HT1080 (cell line): ENCODE results near the gene PPIL1. TPM values are rescaled to one million over a fixed set of nuclear protein-coding genes. Genes with fewer than 3 reads are reported as not detected.
A peak's percentile ranks its signal among the peaks of the same experiment; 100 is the strongest.

Experiments used
- DNase-seq: peaks from one replicate; pipeline ENCODE4 v3.0.0-alpha.2; 2015; ENCODE audit warnings: low read depth
- total RNA-seq: library from RNA; depleted of rRNA; stranded (reverse); fragments of >200 nt; shearing (Covaris generic); gene quantifications from 2 replicates; pipeline ENCODE4 v1.2.3, GENCODE V29; 2014

The PPIL1 gene
- total RNA-seq, 1 experiment from 2014 or later = 60.3 TPM

DNA sequence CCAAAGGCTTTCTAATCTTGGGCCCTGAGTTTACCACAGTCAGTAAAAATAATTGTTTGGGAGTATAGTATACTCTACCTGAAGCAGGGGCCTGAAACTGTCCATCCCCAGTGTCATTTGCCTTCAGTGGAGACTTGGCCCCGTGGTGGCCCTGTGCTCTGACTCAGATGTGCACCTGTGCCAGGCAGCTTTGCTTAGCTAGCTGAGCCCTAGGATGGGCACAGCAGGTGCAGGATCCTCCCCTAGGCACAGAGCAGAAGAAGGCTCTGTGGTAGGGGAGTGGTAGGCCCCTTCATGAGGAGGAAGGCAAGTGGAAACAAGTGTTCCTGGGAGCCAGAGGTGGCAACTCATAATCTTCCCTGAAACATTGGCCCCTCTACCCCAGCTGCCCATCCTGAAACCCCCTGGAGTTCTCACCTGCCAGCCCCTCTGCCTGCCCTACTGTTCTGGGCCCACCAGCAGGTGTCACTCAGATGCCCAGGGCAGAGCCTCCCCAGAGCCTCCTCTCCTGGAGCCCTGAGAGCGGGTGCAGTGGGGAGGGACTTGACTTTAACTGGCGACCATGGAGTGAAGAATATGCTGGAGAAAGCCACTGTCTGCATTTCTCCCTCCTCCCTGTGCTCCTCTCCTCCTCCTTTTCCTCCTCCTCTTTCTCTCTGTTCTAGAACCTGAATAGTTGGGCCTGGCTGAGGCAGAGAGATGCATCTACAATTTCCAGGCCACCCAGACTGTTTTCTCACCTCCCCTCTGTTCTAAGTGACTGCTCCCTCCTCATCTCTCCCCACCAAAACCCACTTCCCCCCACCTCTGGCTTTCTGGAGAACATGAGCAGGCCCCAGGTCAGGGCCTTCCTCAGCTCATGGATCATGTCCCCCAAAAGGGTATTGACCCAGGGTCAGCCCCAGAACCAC, 38.2 kb downstream of the PPIL1 start:
- DNase-seq = no peak

DNA sequence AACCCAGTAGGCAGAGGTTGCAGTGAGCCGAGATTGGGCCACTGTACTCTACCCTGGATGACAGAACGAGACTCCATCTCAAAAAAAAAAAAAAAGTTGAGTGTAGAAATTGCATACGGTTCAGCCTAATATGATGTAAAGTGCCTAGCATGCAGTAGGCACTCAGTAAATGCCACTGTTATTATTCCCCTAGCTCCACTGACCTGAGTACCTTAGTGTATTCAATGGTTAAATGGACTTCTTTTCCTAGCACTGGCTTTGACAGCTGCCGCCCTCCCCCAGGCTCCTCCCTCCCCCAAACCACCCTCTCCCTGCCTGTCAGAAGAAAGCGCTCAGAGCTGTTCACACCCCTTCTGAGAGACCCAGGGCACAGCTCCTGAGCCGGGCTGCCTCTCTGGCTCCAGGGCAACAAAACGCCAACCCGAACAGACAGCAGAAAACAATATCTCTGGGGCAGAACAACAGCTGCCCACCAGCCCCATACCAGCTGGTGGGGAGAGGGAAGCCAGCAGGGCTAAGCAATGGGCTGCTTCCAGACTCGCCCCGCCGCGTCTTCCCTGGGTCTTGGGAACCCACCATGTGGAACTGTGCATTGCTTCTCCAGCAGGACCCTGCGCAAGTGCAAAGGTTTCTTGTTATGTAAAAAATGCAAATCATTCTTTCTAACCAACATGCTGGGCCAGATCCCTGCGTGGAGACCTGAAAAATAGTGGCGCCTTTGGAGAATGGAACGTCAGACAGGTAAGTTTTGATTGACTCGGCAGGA, 39.8 kb downstream of the PPIL1 start:
- DNase-seq = no peak

DNA sequence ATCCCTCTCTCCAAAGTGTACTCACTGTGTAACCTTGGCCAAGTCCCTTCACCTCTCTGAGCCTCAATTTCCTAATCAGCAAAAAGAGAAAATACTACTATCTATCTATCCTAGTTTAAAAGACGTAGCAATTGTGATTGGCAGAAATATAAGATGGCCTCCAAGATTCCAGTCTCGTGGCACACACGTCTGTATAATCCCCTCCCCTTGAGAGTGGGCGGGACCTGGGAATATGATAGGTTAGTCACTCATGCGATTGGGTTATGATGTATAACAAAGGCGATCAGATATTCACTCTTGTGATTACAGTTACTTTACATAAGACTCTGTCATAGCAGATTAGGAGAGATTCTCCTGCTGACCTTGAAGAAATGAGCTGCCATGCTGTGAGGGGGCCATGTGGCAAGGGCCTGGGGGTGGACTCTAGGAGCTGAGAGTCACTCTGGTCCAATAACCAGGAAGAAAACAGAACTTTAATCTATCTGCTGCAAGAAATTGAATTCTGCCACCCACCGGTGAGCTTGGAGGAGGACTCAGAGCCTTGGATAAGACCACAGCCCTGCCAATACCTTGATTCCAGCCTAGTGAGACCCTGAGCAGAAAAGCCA, 41.3 kb downstream of the PPIL1 start:
- no peak for DNase-seq

DNA sequence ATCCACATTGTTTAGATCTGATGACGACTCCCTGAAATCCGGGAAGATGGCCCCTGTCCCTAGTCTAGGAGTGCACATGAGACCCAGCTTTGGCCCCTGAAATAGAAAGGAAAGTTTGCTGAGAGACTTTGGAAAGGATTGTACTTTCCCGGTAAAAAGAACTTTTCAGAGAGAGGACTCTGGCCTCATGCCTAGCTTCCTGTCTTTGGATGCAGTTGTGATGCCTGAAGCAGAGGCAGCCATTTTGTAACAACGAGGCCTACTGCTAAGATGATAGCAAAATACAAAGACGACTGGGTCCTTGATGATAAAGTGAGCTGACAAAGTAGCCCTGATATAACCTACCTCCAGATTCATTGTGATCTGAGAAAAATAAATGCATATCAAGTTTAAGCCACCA, 42.3 kb downstream of the PPIL1 start:
- DNase-seq = no peak

DNA sequence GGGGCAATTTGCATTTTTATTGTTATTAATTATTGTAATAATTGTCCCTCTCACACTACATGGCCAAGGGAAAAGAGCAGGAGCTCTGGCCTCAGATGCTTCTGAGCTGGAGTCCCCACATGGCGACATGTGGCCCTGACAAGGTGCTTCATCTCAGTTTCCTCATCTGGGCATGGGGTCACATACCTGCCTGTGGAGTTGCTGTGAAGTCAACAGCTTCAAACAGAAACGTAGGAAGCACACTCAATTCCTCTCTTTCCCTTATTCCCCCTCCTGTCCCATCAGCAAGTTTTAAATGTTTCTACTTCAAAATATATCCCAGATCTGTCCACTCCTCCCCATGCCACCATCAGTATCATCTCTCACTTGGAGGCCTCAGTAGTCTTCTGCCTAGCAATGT, 44.0 kb downstream of the PPIL1 start:
- no peak for DNase-seq

DNA sequence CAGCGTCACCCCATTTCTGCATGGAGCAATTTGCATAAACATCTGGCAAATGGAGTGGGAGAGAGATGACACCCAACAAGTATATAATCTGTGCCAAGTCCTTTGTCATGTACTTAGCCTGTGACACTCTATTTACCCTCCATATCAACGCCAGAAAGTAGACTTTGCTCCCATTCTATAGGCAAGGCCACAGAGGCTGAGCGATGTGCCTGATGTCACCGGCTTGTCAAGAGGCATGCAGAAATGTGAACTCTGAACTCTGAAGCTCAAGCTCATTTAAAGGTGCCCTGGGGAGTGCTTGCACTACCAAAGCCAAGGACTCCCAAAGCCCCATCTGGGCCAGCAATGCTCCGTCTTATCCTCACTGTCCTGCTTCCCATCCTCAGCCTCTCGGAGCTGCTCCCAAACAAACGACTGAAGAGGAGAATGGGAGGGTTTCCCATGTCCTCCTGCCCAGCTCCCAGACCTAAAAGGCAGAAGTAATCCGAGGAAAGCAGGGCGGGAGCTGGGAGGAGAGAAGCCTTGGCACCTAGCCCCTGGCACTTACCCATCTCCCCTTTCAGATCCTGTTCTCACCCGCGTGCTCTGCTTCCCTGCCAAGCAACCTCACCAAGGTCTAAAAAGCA, 44.6 kb downstream of the PPIL1 start:
- DNase-seq = no peak

DNA sequence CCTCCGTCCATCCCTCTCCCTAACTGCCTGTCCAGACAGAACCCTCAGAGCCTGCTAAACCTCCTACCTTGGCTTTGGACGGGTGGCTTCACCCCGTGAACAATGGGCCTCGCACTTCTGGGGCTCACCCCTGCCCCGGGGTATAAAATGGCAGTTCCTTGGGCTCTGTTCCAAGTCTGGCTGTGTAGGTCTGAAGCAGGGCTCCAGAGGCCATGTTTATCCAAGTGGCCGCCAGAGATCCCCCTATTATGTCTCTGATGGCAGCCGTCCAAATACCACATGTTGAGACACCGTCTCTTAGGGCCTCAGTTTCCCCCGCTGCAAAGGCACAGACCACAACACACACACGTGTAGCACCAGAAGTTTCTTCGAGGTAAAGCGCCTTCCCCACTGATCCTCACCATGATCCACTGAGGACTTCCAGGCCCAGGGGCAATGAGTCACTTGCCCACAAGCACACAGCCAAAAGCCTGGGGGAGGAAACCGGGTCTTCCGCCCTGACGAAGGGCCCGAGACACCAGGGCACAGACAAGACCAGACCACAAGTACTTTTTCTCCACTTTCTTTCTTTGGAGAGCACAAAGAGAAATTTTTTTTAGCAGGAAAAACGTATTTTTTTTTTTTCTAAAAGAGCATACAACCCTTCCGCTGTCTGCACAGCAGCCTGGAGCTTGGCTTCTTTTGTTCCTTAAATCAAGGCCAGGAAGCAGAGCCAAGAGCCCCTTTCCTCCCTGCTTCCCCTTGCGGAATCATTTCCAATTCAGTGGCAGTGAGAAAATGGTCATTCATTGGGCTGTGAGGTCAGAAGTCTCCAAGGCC, 47.1 kb downstream of the PPIL1 start:
- peak; percentile 94 for DNase-seq

DNA sequence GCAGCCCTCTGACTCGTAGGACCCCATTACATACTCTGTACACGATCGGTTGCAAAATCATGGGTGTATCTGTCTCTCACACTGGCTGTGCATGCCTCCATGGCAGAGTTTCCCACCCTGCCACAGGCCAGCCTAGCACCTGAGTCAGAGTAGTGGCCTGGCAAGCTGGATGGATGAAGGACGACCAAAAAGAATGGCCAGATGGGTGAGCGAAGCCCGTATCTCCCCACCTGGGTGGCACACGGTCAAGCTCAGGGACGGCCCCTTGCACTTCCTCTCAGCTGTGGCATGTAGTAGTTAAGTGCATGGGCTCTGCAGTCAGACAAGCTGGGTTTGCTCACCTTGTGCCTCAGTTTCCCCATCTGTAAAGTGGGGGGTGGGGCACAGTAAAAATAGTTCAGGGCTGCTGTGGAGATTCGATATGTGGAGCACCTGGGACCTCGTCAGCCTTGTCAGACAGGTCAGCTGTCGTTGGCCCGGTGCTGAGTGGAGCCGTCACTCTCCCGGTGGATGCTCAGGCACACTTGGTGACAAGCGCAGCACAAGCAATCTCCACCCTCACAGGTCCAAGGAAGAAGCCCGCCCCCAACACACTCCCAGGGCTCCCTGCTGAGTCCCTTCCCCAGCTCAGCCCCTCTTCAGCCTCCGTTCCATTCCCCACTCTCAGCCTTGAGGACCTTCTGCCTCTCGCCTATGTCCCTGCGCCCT, 47.9 kb downstream of the PPIL1 start:
- DNase-seq = no peak

DNA sequence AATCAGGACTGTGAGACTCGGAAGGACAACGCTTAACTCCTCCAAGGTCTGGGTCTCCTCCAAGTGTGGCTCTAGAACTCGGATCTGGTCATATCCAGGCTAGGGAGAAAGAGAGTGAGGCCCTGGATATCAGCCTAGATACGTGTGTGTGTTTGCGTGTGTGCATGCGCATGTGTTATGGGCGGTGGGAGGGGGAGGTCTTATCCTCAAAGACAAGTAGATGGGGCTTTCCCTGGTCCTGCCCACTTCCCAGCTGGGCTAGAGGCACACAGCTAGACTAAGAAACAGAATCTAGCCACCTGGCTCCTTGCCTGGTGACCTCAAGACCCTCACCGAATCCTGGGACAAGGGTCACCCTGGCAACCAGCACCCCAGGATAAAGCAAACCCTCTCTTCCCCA, 48.6 kb downstream of the PPIL1 start:
- no peak for DNase-seq

DNA sequence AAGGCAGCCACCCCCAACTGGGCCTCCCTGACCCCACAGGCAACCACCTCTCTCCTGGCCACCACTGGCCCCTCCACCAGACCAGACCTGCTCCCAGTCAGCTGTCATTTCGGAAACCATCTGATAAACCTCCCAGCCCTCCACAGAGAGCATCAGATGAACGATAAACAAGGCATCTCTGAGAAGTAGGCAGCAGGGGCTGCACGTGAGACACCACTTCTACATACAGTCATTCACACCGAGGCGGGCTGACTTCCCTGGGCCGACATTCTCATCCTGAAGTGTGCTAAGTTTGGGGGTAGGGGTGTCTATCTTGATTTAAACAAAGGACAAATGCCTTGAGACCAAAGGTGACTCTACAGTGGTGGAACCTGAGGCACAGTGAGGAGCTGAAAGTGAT, 49.2 kb downstream of the PPIL1 start:
- DNase-seq = no peak

DNA sequence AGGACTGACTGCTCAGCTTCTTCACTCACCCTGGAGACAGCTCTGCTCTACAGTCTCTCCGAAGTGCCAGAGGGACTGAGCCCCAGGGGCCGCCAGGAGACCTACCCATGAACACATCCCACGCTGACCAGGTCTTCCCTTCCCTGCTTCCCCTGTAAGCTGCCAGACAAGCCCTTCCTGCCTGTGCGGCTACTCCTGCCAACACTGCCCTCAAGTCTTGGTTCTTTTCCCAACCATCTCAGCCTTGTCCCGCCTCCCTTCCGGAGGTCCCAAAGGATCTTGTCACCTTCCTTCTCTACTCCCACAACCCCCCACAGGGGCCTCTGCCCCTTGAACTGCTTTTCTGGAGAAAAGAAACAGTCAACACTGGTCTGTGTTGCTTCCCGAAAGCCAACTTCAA, 50.4 kb downstream of the PPIL1 start:
- no peak for DNase-seq

DNA sequence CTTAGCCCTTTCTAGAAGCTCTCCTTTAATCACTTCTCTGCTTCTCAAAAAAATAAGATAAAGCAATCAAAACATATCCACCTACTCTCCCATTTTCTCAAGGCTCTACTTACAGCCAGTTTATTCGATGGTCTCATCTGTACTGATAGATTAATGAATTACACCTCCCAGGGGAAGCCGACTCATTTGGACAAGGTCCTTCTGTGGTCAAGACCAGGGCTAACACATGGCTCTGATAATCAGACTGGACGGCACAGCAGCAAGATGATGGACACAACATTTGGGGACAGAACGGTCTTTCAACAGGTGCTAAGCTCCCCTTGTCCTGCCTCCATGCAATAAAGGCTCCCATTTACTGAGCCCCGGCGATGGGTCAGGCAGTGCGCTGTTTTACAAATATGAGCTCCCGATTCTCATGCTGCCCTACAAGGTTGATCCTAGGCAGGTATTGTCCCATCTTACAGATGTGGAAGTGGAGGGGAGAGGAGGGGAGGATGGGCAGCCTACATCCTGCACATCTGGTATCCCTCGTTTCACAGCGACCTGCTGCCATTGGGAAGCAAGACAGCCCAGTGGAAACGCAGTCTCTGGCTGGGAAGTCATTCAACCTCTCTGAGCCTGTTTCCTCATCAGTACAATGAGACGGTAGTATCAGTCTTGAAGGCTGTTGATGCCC, 51.0 kb downstream of the PPIL1 start:
- no peak for DNase-seq

DNA sequence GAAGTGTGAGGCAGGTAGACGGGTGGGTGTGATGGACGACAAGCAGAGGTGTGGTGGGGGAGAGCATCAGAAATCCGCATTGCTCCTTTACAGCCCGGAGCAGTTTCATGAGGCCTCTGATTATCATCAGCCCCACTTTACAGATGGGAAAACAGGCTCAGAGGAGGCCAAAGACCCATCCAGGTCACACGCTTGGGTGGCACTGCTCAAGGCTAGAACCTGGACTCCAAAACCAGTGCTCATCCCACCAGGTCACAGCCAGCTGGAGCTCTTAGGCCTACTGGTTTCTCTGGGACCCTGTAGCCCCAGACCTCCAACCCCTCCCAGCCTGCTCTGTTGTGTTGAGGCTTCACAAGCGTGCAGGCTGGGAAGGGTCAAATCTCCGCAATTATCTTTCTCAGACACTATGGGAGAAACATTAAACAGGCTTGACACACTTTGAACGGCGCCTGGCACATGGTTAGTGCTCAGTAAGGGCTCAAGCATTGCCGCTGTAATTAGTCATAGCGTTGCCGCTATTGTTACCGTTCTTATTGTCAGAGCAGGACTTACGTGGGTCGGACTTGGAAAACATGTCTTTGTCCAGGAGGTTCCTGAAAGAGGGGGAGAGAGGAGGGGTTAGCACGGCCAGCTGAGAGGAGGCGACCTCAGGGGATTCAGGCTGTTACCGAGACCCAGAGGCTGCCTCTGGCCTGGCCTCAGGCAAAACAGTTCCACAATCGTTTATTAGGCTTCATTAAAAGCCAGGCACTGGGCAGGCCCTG, 51.9 kb downstream of the PPIL1 start:
- no peak for DNase-seq

DNA sequence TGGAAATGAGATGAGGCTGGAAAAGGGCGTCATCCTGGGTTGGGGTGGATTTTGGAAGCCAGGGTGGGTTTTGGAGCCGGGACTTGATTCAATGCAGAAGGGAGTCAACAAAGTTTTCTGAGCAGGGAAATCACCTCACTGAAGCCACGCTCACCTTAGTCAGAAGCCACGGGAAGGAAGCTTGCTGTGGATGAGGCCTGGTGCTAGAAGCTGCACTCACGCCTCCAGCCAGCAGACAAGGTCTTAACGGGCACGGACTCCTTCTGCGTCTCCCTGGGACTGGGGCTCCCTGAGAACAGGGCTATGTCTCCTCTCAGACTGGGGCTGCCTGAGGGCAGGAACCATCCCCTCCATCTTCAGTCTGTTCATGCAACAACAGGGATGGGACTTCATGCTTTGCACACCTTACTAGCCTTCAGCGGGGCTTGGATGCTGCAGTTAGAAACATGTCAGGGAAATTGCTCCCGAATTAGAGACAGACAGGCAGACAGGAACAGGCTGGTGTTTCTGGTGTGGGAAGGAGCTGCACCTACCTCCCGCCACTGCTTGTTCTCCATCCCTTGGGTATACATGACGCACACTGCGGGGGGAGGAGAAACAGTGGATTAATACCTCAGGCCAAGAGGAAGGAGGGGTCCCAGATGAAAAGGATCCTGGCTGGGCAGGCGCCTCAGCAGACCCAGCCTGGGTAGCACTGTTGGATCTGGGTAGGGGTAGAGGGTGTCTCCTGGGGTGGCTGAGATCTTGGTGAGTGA, 52.8 kb downstream of the PPIL1 start:
- DNase-seq = no peak

DNA sequence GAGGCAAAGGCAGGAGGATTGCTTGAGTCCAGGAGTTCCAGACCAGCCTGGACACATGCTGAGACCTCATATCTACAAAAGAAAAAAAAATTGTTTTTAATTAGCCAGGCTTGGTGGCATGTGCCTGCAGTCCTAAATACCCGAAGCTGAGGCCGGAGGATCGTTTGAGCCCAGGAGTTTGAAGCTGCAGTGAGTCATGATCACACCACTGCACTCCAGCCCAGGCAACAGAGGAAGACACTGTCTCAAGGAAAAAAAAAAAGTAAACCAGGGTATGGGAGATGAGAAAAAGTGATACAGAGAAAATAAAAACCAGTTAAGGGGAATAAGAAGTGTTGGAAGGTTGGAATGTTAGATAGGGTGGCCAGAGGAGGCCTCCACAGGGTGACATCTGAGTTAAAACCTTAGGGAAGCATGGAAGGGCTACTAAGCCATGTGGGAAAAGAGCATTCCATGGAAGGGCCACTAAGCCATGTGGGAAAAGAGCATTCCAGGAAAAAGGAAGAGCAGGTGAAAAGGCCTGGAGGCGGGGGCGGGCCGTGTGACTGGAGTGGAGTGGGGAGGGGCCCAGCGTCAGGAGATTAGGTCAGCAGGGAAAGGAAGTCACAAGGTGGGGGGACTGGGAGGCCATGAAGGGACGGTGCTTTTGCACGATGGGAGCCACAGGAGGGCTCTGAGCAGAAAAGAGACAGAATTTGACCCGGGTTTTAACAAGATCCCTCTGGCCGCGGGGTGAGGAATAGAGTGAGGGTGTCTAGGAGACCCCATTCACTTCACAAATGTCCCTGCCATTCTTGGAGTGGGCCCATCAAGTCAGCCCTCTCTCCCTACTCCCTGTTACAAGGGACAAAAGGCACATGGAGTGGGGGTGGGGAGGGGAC, 53.7 kb downstream of the PPIL1 start:
- DNase-seq = peak; percentile 90

DNA sequence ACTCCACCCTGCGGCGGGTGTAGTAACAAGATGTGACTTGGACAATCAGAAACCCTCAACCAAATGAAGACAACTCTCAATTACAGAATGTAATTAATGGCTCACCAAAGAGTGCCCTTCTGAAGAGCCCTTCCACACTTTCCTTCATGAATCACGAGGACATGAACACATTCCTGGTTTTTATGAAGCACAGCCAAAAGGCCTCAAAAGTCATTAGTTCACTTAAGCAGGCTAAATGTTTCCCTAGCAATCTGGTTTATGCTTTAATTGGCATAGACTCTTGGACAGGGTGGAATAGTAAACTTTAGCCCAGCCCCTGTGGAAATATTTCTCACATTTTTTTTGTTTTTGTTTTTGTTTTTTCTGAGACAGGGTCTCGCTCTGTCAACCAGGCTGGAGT, 55.8 kb downstream of the PPIL1 start:
- no peak for DNase-seq

DNA sequence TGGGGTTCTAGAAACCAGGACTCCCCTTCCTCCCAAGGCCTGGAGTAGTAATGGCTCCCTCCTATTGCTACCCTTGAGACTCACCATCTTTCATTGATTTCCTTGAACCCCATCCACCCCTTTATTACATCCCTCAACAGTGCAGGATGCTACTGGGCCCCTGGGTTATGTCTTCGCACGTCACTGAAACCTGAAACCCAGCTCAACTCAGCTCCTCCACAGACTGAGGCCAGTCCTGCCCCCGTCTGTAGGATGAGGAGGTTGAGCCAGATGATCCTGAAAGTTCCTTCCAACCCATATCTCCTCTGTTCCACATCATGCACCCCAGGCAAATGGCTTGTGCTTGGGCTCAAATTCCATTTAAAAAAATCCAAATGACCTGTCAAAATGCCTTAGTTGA, 56.8 kb downstream of the PPIL1 start:
- no peak for DNase-seq
